Subcutaneous adipose tissue (tissue), 4 donors: ENCODE results near the gene ISLR. TPM values are rescaled to one million over a fixed set of nuclear protein-coding genes. Genes with fewer than 3 reads are reported as not detected.

Experiments
- CTCF ChIP-seq: fragments of 450-650 bp; IDR thresholded peaks from one replicate; pipeline ENCODE4 v1.5.1; 2016; ENCODE audit warnings: low read depth, mild to moderate bottlenecking, control low read depth, antibody characterized with exemption, moderate library complexity
- total RNA-seq, 4 donors: library from RNA; depleted of rRNA; stranded (reverse); fragments of >200 nt; gene quantifications; one replicate each; pipeline ENCODE4 v1.1.0, GENCODE V29; 2016

The ISLR gene
- total RNA-seq, 4 donors from 2014 or later, result 52.0 to 89.6 (median 63.8) TPM

GRCh38 chr15:74185710-74186348 is 12.3 kb downstream of the ISLR start:
- no peak for TF ChIP-seq CTCF

- TF ChIP-seq CTCF, result no peak
Measured at GRCh38 chr15:74188216-74188615, 14.7 kb downstream of the ISLR start.

GRCh38 chr15:74191798-74192197 is 18.3 kb downstream of the ISLR start:
- TF ChIP-seq CTCF, result no peak

- TF ChIP-seq CTCF, result no peak
Measured at GRCh38 chr15:74192751-74193150, 19.2 kb downstream of the ISLR start.

GRCh38 chr15:74193299-74193718 is 19.8 kb downstream of the ISLR start:
- no peak for TF ChIP-seq CTCF

- TF ChIP-seq CTCF, result no peak
Measured at GRCh38 chr15:74193905-74194304, 20.4 kb downstream of the ISLR start.

GRCh38 chr15:74194572-74195559 is 21.4 kb downstream of the ISLR start:
- no peak for TF ChIP-seq CTCF
